Stomach (tissue), 9 donors: ENCODE measurements around the gene EPB41. TPM values are rescaled to one million over a fixed set of nuclear protein-coding genes. Genes with fewer than 3 reads are reported as not detected.

Source experiments
- DNase-seq, 2 donors: peaks; one replicate each; pipeline versions ENCODE4 v3.0.0 to v3.0.0-alpha.2; 2013 to 2019
- H3K27ac ChIP-seq, 5 donors: fragments of 200-600 bp in 4 of 5; sonication (generic) in 4 of 5; one replicate each; pipeline ENCODE4 v1.5.1; 2013 to 2019; ENCODE audit warnings: mild to moderate bottlenecking in 1 of 5, moderate library complexity in 1 of 5
- H3K27me3 ChIP-seq, 3 donors: fragments of 200-600 bp; sonication (generic); one replicate each; pipeline ENCODE4 v1.5.1; 2017 to 2019; ENCODE audit warnings: mixed run types in 1 of 3
- H3K36me3 ChIP-seq, 4 donors: fragments of 200-600 bp; sonication (generic); 1 replicate in 3 of 4; 2 replicates in 1 of 4; pipeline ENCODE4 v1.5.1; 2016 to 2019
- H3K4me1 ChIP-seq, 4 donors: fragments of 200-600 bp; sonication (generic); one replicate each; pipeline ENCODE4 v1.5.1; 2016 to 2019
- H3K4me3 ChIP-seq, 4 donors: fragments of 200-600 bp; sonication (generic) in 3 of 4; one replicate each; pipeline ENCODE4 v1.5.1; 2016 to 2019; ENCODE audit warnings: mild to moderate bottlenecking in 1 of 4
- H3K9me3 ChIP-seq, 4 donors: fragments of 200-600 bp; sonication (generic); one replicate each; pipeline ENCODE4 v1.5.1; 2016 to 2019
- CTCF ChIP-seq, 7 experiments: fragments of 450-650 bp in 4 of 7; fragments of 200-600 bp in 3 of 7; sonication (generic) in 3 of 7; IDR thresholded peaks; one replicate each; pipeline ENCODE4 v1.5.1; 2016 to 2019; ENCODE audit warnings: antibody characterized with exemption in 7 of 7, control low read depth in 2 of 7, mild to moderate bottlenecking in 1 of 7
- EP300 ChIP-seq: sonication (generic); formaldehyde crosslinking; IDR thresholded peaks from one replicate; pipeline ENCODE4 v1.6.1; 2017; ENCODE audit warnings: antibody characterized with exemption
- POLR2A ChIP-seq, 4 donors: fragments of 450-650 bp; IDR thresholded peaks; one replicate each; pipeline ENCODE4 v1.6.1; 2016; ENCODE audit warnings: antibody characterized with exemption in 4 of 4, control low read depth in 2 of 4, mild to moderate bottlenecking in 1 of 4, moderate library complexity in 1 of 4
- POLR2AphosphoS5 ChIP-seq, 3 donors: sonication (generic); formaldehyde crosslinking; IDR thresholded peaks; one replicate each; pipeline ENCODE4 v1.6.1; 2016; ENCODE audit warnings: antibody characterized with exemption in 3 of 3
- WGBS, 5 donors: extraction: QIAGEN DNeasy Blood & Tissue Kit in 3 of 5; methylation state at CpG; one replicate each; pipeline versions ENCODE4 v1.1.5 to v1.1.7; 2013 to 2018; 5-methylcytosine and 5-hydroxymethylcytosine counted together
- intact Hi-C: fragments of 100-400 bp; cut with DNase I; formaldehyde crosslinking; loops from one replicate; pipeline ENCODE4 v1.15.1; 2023; ENCODE audit warnings: low total_unique reads
- polyA plus RNA-seq, 3 donors: library from polyadenylated mRNA; stranded (reverse); fragments of 200-250 nt; gene quantifications; one replicate each; pipeline ENCODE4 v1.2.3, GENCODE V29; 2013
- total RNA-seq, 5 donors: library from RNA; depleted of rRNA; stranded (reverse); fragments of >200 nt; gene quantifications; one replicate each; pipeline versions ENCODE4 v1.1.0 to v1.2.3, GENCODE V29; 2014 to 2016
- donor health status: healthy with polysubstance abuse.
- donor health status: Bipolar disorder and iron deficiency.
- donor health status: healthy.

The EPB41 gene
- total and polyA plus RNA-seq, 8 donors, result 6.4 to 112 (median 48.1) TPM

- 33 to 62% (median 34%) methylated on average over 14 to 42 of the region's 42 CpGs for WGBS, 5 donors
- DNase-seq, result peak; percentile 43 to 85
Observed at GRCh38 chr1:29120947-29121485, 206.6 kb downstream of the EPB41 start.

GRCh38 chr1:29121516-29121935, 207.2 kb downstream of the EPB41 start:
- Histone ChIP-seq H3K4me3 (peak overlapping the region; percentile 63 to 74 (median 68)), H3K4me1 (peaks cover 36 to 68% (median 47%) of the 10 kb centered on the region in 4 donors), H3K27ac (peak overlapping the region; percentile 28 to 93 (median 88)), H3K36me3 (peaks cover 0 to 24% (median 20%) of the 10 kb centered on the region in 4 donors), H3K27me3 (peaks cover 0 to 57% (median 51%) of the 10 kb centered on the region in 3 donors), H3K9me3 (no peaks in the 10 kb centered on the region)
- TF ChIP-seq CTCF (IDR thresholded peaks at IDR 0.05) (peak in 1 of 7 experiments; percentile 2), POLR2AphosphoS5 (IDR thresholded peaks at IDR 0.05) (no peak)
- intact Hi-C loops, result loop anchor here (10.0 kb wide), 1 partner anchor 63 kb away; the partner anchor contains the start of gene SRSF4
- WGBS, 5 donors, result 2 to 7% (median 3%) methylated on average over 6 to 59 of the region's 59 CpGs; no CpG with 5 or more reads in 1 of the 5 donors
- peak in 1 of 2 donors; percentile 68 for DNase-seq

More at GRCh38 chr1:29120947-29121485, 206.6 kb downstream of the EPB41 start:
- Histone ChIP-seq H3K9me3 (no peaks in the 10 kb centered on the region), H3K36me3 (peaks cover 0 to 29% (median 25%) of the 10 kb centered on the region in 4 donors), H3K27ac (peak overlapping the region in 4 of 5 donors; percentile 28 to 93 (median 90)), H3K27me3 (peaks cover 0 to 53% (median 51%) of the 10 kb centered on the region in 3 donors), H3K4me1 (peaks cover 36 to 68% (median 47%) of the 10 kb centered on the region in 4 donors), H3K4me3 (peak overlapping the region; percentile 63 to 74 (median 68))
- intact Hi-C loops, result loop anchor here (10.0 kb wide), 1 partner anchor 64 kb away; the partner anchor contains the start of gene SRSF4
- TF ChIP-seq CTCF (IDR thresholded peaks at IDR 0.05) (peak in 5 of 7 experiments; percentile 18 to 53 (median 29)), POLR2AphosphoS5 (IDR thresholded peaks at IDR 0.05) (no peak)

- DNase-seq, result peak in 1 of 2 donors; percentile 79
- peaks cover 0 to 60% (median 51%) of the 10 kb centered on the region in 3 donors for H3K27me3 ChIP-seq
- no peaks in the 10 kb centered on the region for H3K9me3 ChIP-seq
- H3K27ac ChIP-seq, result peak overlapping the region; percentile 81 to 93 (median 88)
- no peak for TF ChIP-seq CTCF (IDR thresholded peaks at IDR 0.05)
- TF ChIP-seq POLR2AphosphoS5 (IDR thresholded peaks at IDR 0.05), result no peak
- no peak for TF ChIP-seq EP300
- no peak for TF ChIP-seq POLR2A (IDR thresholded peaks at IDR 0.05)
- H3K4me1 ChIP-seq, result peaks cover 36 to 68% (median 47%) of the 10 kb centered on the region in 4 donors
- intact Hi-C loops, result loop anchor here (10.0 kb wide), 1 partner anchor 63 kb away; the partner anchor contains the start of gene SRSF4
- H3K36me3 ChIP-seq, result peaks cover 0 to 18% (median 15%) of the 10 kb centered on the region in 4 donors
- WGBS, 5 donors, result 0 to 19% (median 2%) methylated on average over 7 to 81 of the region's 81 CpGs
- H3K4me3 ChIP-seq, result peak overlapping the region; percentile 63 to 74 (median 68)
Observed at GRCh38 chr1:29121936-29122681, 207.7 kb downstream of the EPB41 start.

GRCh38 chr1:29122682-29123052, 208.3 kb downstream of the EPB41 start:
- Histone ChIP-seq H3K4me1 (peaks cover 36 to 68% (median 47%) of the 10 kb centered on the region in 4 donors), H3K27ac (peak overlapping the region; percentile 81 to 93 (median 88)), H3K36me3 (peaks cover 0 to 13% (median 9%) of the 10 kb centered on the region in 4 donors), H3K9me3 (no peaks in the 10 kb centered on the region), H3K27me3 (peaks cover 0 to 60% (median 51%) of the 10 kb centered on the region in 3 donors), H3K4me3 (peak overlapping the region; percentile 63 to 74 (median 68))
- peak; percentile 49 to 80 for DNase-seq
- WGBS, 5 donors, result 2 to 50% (median 3%) methylated on average over 1 to 34 of the region's 34 CpGs
- TF ChIP-seq POLR2AphosphoS5 (IDR thresholded peaks at IDR 0.05) (peak; percentile 21 to 45 (median 26)), EP300 (no peak)
- intact Hi-C loops, result loop anchor here (10.0 kb wide), 1 partner anchor 62 kb away; the partner anchor contains the start of gene SRSF4
